Stimulated activated CD4-positive, alpha-beta T cell treated with anti-CD3 and anti-CD28 coated beads, TNF-alpha, amount 100 ng/mL, for 1 hour (primary cell): Measurements from ENCODE around the gene INKA1.
"Not testable (repeated sequence)": the region's sequence is repeated elsewhere in the genome, so short reads cannot be mapped to it uniquely, and the experiment has no call there.

Experiments used
- DNase-seq, 3 donors: peaks; one replicate each; pipeline ENCODE4 v3.0.0-alpha.2; 2020; ENCODE audit warnings: low read depth in 3 of 3, low spot score in 1 of 3

Gene INKA1

DNA sequence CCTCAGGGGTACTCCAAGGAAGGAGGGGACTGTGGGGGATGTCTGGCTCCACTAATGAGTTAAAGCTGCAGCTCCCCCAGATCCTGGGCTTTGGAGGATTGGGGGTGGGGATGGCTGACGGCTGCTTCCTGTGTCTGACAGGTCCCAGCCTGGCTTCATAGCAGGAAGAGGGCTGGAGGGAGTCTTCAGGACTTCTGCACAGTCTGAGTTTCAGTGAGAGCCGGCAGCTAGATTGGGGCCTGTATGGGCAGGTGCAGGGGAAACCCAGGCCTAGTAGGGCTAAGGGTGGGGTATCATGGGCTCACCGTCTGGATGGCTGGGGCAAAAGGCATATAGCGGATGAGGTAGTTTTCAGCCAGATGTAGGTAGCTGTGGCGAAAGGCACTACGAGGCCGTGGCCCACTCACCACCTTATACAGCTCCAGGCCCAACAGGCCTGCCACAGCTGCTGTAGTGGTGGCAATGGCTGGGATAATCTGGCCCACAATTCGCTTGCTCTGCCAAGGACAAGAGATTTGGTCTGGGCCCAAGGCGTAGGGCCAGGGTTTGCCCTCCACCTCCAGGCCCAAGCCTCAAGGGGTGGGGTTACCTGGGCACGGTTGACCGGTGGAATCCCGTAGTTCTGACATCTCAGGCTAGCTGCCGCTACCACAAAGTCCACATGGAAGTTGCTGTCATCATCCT, 4.5 kb downstream of the INKA1 start:
- no peak for DNase-seq

DNA sequence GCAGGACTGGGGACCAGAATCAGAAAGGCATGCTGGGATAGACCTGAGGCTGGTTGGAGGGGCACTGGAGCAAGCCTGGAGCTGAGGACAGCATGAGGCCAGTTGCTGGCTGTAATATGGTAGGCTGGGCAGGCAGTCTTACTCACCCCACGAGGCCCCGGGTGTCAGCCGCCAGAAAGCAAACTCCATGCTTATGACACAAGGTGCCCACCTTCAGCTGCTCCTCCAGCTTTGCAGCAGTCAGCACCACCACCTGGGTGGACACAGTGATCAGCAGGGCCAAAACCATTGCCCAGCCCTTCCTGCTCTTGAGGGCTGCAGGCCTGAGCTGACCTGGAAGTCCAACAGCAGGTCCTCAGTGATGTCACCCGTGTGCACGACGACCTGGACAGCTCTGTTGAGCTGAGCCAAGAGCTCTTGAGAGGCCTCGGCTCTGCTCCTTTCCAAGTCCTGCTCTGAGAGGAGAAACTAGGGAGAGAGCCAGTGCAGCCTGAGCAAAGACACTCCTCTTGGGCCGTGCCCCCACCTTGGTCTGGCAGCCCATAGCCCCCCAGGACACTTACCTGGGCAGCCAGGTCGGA, 9.9 kb downstream of the INKA1 start:
- DNase-seq = no peak

DNA sequence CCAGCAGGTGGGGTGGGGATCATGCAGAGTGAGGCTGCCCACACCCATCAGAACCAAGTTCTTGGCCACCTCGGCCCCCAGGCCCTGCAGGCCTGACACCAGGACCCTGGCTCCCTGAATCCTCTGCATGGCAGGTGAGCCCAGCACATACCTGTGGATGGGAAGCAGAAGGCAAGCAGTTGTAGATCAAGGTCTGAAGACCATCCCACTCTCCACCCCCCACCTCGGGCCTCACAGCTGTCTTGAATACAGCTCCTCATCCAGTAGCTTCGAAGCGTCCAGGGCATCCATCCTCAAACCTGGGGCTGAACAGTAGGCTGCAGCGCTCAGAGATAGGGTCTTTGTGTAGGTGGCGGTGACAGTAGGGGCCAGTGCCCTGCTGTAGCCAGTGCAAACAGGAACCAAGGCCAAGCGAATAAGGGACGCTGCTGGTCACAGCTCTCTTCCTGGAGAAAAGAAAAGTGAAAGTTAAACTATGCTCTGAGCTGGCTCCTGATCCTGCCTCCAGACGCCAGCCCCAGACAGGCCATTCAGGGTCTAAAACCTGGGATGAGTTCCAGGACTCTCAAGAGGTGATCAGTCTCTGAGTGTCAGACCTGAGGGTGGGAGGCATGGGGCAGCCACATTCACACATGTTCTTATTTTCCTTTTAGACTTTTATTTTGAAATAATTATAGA, 10.6 kb downstream of the INKA1 start, which contains the start of gene UBA7:
Gene UBA7 (minus strand): TSS at position 457 of the 678 bp plus-strand sequence. CDS start 166 bp downstream, at position 291.
- DNase-seq = no peak

DNA sequence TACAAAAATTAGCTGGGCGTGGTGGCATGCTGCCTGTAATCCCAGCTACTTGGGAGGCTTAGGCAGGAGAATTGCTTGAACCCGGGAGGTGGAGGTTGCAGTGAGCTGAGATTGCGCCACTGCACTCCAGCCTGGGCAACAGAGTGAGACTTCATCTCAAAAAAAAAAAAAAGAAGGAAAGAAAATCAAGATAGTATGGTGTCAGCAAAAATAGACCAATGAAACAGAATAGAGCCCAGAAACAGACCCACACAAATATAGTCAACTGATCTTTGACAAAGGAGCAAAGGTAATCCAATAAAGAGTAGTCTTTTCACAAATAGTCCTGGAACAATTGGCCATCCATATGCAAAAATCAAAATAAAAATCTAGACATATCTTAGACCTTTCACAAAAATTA, 20.1 kb downstream of the INKA1 start:
- DNase-seq = not testable (repeated sequence)

DNA sequence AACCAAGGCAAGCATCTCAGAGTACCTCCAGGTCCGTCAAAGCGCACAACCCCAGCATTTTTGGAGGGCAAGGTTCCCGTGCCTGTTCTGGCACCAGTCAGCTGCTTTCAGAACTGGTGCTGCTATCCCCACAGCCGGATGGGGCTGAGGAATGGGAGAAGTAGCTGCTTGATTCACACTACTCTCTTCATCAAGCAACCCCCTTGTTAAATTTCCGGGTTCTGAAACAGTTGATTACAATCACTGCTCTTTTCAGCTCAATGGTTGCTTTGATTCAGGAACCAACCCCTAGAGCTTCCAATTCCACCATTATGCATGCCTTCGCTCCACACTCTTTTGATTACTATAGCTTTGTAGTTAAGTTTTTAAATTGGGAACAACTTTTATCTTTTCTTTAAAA, 23.0 kb downstream of the INKA1 start:
- no peak for DNase-seq

DNA sequence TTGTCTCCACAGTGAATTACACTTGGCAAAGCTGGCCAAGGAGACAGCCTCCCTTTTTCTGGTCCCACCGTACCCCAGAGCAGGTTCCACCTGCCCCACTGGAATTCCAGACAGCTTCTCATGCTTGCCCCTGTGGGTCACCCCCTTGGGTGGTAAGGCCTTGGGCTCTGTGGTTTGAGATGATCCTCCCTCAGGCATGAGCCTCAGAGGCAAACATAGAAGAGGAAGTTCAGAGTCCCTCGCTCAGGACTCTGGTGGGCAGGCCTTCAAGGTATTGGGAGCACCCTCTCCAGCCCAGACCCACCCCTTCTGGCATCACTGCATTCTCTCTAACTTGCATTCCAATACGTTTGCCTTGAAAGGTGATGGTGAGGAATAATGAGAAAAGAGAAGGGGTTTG, 28.3 kb downstream of the INKA1 start:
- no peak for DNase-seq

DNA sequence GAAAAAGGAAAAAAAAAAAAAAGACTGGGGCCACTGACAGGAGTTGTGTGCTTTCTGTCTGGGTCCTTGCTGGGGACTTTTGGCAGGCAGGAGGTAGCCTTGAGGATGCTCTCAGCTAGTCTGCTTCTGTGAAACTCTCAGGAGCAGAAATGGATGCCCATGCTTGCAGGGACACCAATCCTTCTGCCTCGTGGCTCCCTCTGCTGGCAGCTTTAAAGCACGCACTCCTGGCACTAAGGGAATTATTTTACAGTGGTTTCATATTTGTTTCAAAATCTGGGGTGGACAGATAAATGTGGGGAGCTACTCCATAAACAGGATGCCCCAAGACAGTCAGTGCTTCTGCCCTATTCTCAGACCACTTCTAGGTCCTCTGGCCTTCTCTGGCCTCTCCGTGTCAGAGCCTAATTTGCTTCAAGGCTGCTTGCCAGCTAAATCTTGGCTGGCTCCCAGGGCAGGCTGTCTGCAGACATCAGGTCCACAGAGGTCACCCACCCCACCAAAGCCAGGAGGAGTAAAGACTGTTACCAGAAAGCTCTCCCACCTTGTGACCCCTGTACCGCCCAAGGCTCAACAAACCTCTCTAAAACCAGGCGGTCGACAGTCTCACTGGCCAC, 36.2 kb downstream of the INKA1 start:
- peak; percentile 59 to 68 (median 62) for DNase-seq

DNA sequence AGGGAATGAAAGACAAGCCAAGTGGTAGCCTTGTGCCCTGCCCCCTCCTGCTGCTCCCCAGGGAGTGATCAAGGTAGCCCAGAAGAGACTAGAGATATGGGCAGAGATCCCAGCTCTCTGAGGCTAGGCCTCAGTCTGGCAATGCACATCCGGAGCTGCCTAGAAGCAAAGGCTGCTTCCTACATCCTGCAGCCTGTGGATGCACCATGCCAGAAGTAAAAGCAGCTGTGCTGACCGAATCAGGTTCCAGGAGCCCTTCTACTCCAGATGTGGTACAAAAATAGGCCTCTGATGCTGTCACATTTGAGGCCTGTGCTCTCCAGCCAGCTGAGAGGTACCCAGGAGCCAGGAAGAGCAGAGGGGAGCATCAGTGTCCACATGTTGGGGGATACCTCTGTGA, 37.3 kb downstream of the INKA1 start:
- DNase-seq = no peak

DNA sequence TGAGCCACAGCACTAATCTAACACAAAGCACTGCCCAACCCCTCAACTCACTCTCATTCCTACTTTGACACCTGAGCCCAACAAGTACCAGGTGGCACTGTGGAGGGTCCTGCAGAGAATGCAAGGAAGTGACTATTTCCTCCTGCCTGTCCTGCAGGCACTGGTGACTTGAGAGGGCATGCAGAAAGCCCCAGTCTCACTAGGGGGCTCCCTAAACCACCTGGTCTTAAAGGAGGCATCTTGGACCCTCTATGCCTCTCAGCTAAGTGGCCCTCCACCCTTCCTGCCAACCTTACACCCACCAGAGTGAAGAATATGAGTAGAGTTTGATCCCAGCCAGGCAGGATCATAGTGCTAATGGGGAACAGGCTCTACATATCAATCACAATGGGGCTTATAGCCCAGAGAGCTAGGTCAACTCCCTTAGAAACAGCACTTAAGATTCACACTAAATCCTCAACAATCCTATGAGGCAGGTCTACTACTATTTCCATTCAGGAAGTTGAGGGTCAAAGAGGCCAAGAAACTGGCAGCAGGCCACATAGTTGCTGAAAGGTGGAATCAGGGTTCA, 38.1 kb downstream of the INKA1 start:
- DNase-seq = no peak

DNA sequence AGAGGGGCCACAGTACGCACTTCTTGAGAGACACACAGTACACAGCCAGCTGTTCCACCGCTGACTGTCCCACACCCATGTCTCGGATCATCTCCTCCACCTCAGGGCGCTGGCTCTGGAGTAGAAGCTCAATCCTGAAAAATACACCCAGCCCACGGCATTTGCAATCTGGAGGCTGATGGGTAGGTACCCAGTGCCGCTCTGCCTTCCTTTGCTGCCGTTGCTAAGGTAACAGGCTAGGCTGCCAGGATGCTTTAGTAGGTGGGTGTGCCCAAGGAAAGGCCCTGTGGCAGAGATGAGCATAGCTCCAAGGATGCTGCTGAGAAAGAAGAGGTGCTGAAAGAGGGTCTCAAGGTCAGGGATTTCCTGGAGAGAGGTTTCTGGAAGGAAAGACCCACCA, 38.7 kb downstream of the INKA1 start:
- no peak for DNase-seq

DNA sequence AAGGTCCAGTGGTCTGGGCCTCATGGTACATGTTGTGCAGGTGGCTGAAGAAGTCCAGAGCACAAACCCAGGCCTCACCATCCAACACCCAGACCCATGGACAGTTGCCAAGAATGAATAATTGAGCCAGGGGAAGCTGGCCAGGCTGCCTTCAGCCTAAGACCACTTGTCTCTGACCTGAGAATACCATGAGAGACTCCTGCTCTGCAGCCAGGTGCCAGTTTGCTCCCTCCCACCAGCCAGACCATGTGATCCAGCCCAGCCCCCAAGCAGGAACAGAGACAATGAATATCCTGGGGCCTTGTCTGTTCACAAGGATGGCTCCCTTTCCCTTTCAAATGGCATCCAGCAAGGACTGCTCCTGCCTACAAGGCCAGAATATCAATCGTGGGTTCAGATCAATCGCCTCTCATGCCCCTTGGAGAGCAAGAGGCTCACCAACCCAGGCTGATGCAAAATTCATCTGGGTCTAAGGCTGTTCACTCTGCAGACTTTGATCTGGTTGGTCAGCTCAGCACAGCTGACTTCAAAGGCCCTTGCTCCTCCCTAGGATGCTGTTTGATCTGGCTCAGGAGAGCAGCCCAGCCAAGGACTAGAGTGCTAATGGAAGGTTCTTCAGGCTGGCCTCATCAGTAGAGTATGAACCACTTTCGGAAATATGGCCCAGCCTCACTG, 39.9 kb downstream of the INKA1 start:
- no peak for DNase-seq

DNA sequence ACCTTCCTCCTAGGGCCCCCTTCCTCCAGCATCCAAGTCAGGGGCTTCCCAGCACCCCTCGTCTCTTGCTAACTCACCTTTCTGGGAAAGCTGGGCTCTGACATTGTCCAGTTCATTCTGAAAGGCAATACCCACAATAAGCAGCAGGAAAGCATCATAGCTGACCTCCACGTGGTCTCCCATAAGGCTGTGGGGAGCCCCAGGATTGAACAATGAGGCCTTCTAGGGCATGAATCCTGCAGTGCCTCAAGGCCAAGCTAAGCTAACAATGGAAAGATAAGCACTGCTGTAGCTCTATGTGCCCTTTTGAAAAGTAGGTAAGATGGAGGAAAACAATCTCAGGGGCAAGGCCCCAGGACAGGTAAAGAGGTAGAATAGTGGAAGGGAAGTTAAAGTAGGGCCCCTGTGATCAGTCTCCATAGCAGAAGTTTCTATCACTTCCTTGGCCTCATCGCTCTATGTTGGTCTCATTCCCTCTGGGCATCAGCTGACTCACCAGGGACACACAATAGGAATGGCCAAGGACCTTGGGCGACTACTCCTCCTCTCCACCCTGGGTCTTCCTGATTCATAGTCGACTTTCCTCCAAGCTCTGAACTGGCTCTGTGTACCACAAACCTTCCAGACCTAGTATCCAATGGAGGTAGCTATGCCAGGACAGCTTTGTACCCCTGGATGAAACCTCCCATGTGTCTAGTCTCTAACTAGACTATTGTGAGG, 41.6 kb downstream of the INKA1 start:
- no peak for DNase-seq

DNA sequence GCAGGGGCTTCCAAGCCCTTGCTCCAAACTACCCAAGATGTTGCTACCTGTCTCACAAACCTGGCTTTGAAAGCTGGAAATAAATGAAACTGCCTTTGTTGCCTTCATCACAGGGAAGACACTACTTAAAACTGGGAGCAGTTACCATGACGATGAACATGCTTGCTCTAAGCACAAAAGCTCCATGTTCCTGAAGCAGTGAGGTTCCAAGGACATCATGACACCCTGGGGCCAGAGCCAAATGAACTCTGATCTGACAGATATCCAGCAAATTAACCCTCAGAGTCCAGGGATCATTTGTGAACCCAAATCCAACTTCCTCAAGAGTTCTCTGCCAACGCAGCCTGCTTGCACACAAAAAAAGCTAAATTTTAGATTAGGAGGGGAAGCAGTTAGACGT, 42.6 kb downstream of the INKA1 start:
- DNase-seq = no peak
